ENCODE data around the gene PRTFDC1.

PRTFDC1 gene

GRCh38 chr10:24992512-24993133, 40.2 kb upstream of the PRTFDC1 start:
- Histone ChIP-seq H3K79me2 (ENCODE audit: insufficient read depth, low read depth) (no peaks in the 10 kb centered on the region), H3K27me3 (ENCODE audit: insufficient read depth, low read depth) (no peaks in the 10 kb centered on the region), H3K4me2 (no peak overlapping the region), H3K9ac (no peak overlapping the region), H2AFZ (ENCODE audit: low read depth) (no peak overlapping the region), H3K36me3 (ENCODE audit: insufficient read depth) (no peaks in the 10 kb centered on the region), H3K4me1 (ENCODE audit: low read depth, poor library complexity, severe bottlenecking) (no peaks in the 10 kb centered on the region), H4K20me1 (ENCODE audit: insufficient read depth) (no peaks in the 10 kb centered on the region), H3K27ac (no peak overlapping the region), H3K4me3 (IDR thresholded peaks at IDR 0.05; ENCODE audit: insufficient read depth, low read depth, low read length) (no peak overlapping the region)
- no peak for TF ChIP-seq CTCF (conservative IDR thresholded peaks at IDR 0.05; ENCODE audit: low read depth, low read length)

DNA sequence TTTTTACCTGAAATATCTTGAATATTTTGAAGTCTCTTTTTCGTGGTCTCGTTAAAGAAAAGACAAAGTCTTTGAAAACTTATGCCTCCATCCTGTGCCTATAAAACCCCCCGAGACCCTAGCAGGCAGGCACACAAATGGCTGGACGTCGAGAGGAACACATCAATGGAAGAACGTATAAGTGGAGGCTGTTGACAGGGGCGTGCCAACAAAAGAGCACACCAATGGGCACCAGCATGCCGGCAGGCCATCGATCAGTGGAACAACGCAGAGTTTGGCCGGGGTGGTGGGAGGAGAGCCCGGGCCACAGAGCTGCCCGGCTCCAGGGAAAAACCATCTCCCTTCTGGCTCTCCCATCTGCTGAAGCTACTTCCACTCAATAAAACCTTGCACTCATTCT, 38.9 kb upstream of the PRTFDC1 start:
- Histone ChIP-seq H3K79me2 (ENCODE audit: insufficient read depth, low read depth) (no peaks in the 10 kb centered on the region), H3K9ac (no peak overlapping the region), H3K4me1 (ENCODE audit: low read depth, poor library complexity, severe bottlenecking) (no peaks in the 10 kb centered on the region), H3K27me3 (ENCODE audit: insufficient read depth, low read depth) (no peaks in the 10 kb centered on the region), H2AFZ (ENCODE audit: low read depth) (no peak overlapping the region), H4K20me1 (ENCODE audit: insufficient read depth) (no peaks in the 10 kb centered on the region), H3K36me3 (ENCODE audit: insufficient read depth) (no peaks in the 10 kb centered on the region), H3K4me3 (IDR thresholded peaks at IDR 0.05; ENCODE audit: insufficient read depth, low read depth, low read length) (no peak overlapping the region), H3K27ac (no peak overlapping the region), H3K4me2 (no peak overlapping the region)
- no peak for TF ChIP-seq CTCF (conservative IDR thresholded peaks at IDR 0.05; ENCODE audit: low read depth, low read length)

- Histone ChIP-seq H2AFZ (ENCODE audit: low read depth) (no peak overlapping the region), H3K4me1 (ENCODE audit: low read depth, poor library complexity, severe bottlenecking) (no peaks in the 10 kb centered on the region), H3K27ac (no peak overlapping the region), H3K79me2 (ENCODE audit: insufficient read depth, low read depth) (no peaks in the 10 kb centered on the region), H3K27me3 (ENCODE audit: insufficient read depth, low read depth) (no peaks in the 10 kb centered on the region), H3K4me2 (no peak overlapping the region), H3K4me3 (IDR thresholded peaks at IDR 0.05; ENCODE audit: insufficient read depth, low read depth, low read length) (no peak overlapping the region), H3K9ac (no peak overlapping the region), H3K36me3 (ENCODE audit: insufficient read depth) (no peaks in the 10 kb centered on the region), H4K20me1 (ENCODE audit: insufficient read depth) (no peaks in the 10 kb centered on the region)
- no peak; the same call in 1 of the 2 replicates for TF ChIP-seq CTCF (conservative IDR thresholded peaks at IDR 0.05; ENCODE audit: low read depth, low read length)
These were observed 37.5 kb upstream of the PRTFDC1 start for GRCh38 chr10:24989867-24990266.

GRCh38 chr10:24988831-24989640, 36.6 kb upstream of the PRTFDC1 start:
- Histone ChIP-seq H3K79me2 (ENCODE audit: insufficient read depth, low read depth) (no peaks in the 10 kb centered on the region), H3K27ac (no peak overlapping the region), H3K36me3 (ENCODE audit: insufficient read depth) (no peaks in the 10 kb centered on the region), H4K20me1 (ENCODE audit: insufficient read depth) (no peaks in the 10 kb centered on the region), H3K4me2 (no peak overlapping the region), H2AFZ (ENCODE audit: low read depth) (no peak overlapping the region), H3K9ac (no peak overlapping the region), H3K4me3 (IDR thresholded peaks at IDR 0.05; ENCODE audit: insufficient read depth, low read depth, low read length) (no peak overlapping the region), H3K4me1 (ENCODE audit: low read depth, poor library complexity, severe bottlenecking) (no peaks in the 10 kb centered on the region), H3K27me3 (ENCODE audit: insufficient read depth, low read depth) (no peaks in the 10 kb centered on the region)
- TF ChIP-seq CTCF (conservative IDR thresholded peaks at IDR 0.05; ENCODE audit: low read depth, low read length) = no peak

Data from KMS-11 (cell line).